HEK293 (cell line): ENCODE measurements around the gene TMEM120A.

Experiments used
- SP2 ChIP-seq: fragments of 450-650 bp; formaldehyde crosslinking; IDR thresholded peaks from 2 replicates; pipeline ENCODE4 v1.5.1; 2016; ENCODE audit warnings: missing biosample characterization, missing genetic modification characterization
- TF ChIP-seq, protein P1 (sequence below): fragments of 450-650 bp; formaldehyde crosslinking; IDR thresholded peaks from 2 replicates; pipeline ENCODE4; 2016; ENCODE audit warnings: missing biosample characterization, missing genetic modification characterization

DNA sequence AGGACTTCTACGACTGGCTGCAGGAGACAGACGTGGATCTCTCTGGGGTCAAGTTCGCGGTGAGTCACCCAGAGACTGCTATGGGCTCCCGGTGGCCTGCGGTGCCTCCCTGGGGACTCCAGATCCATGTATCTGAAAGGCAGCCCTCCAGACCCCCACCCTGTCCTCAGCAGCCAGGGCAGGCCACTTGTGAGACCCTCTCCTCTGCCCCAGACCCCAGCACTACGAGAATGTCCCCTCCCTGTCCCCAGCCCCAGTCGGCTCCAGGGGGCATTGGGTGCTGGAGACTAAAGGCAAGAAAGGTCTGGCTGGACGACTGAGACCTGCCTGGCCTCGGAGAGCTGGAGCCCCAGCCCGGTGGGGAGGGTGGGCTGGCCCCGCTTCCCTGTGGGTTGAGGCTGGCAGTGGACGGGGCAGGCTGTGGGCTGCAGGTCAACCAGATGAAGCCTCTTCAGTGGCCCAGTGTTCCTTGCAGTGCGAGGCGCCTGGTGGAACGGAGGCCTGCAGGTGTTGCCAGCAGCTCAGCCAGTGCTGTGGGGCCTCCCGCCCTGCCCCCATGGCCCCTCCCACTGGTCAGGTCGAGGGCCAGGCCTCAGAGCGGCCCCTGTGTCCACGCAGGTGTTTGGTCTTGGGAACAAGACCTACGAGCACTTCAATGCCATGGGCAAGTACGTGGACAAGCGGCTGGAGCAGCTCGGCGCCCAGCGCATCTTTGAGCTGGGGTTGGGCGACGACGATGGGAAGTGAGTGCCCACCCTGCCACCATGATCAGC, 13.8 kb downstream of the TMEM120A start:
- TF ChIP-seq, protein P1, sequence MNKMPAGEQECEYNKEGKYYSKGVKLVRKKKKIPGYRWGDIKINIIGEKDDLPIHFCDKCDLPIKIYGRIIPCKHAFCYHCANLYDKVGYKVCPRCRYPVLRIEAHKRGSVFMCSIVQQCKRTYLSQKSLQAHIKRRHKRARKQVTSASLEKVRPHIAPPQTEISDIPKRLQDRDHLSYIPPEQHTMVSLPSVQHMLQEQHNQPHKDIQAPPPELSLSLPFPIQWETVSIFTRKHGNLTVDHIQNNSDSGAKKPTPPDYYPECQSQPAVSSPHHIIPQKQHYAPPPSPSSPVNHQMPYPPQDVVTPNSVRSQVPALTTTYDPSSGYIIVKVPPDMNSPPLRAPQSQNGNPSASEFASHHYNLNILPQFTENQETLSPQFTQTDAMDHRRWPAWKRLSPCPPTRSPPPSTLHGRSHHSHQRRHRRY (tag by site-specific recombination), result no peak
- no peak for TF ChIP-seq SP2 (tag by site-specific recombination)
